Ishikawa (cell line): Measurements from ENCODE around the gene DIRAS2.
A peak's percentile ranks its signal among the peaks of the same experiment; 100 is the strongest.

ENCODE experiments used
- CEBPB ChIP-seq: IDR thresholded peaks from 2 replicates; pipeline ENCODE4 v1.6.1; 2012
- CREB1 ChIP-seq: IDR thresholded peaks from 2 replicates; pipeline ENCODE4 v1.6.1; 2012; ENCODE audit warnings: low read depth
- EGR1 ChIP-seq: IDR thresholded peaks from 2 replicates; pipeline ENCODE4 v1.6.1; 2012
- EP300 ChIP-seq: IDR thresholded peaks from 2 replicates; pipeline ENCODE4 v1.6.1; 2012; ENCODE audit warnings: borderline replicate concordance
- FOXM1 ChIP-seq: IDR thresholded peaks from 2 replicates; pipeline ENCODE4 v1.6.1; 2012; ENCODE audit warnings: low read depth, borderline replicate concordance
- NFIC ChIP-seq: IDR thresholded peaks from 2 replicates; pipeline ENCODE4 v1.6.1; 2012
- RAD21 ChIP-seq: IDR thresholded peaks from 2 replicates; pipeline ENCODE4 v1.6.1; 2012; ENCODE audit warnings: low read depth
- TAF1 ChIP-seq: IDR thresholded peaks from 2 replicates; pipeline ENCODE4 v1.6.1; 2012; ENCODE audit warnings: low read depth, mild to moderate bottlenecking
- TEAD4 ChIP-seq: IDR thresholded peaks from 2 replicates; pipeline ENCODE4 v1.6.1; 2012
- YY1 ChIP-seq: IDR thresholded peaks from 2 replicates; pipeline ENCODE4 v1.6.1; 2012; ENCODE audit warnings: low read depth
- TF ChIP-seq, protein P1 (sequence below): IDR thresholded peaks from 2 replicates; pipeline ENCODE4 v1.6.1; 2012
- TF ChIP-seq, protein P2 (sequence below): IDR thresholded peaks from 2 replicates; pipeline ENCODE4 v1.6.1; 2012; ENCODE audit warnings: low read depth, mild to moderate bottlenecking
- TF ChIP-seq, protein P3 (sequence below): IDR thresholded peaks from 2 replicates; pipeline ENCODE4 v1.6.1; 2012

DNA sequence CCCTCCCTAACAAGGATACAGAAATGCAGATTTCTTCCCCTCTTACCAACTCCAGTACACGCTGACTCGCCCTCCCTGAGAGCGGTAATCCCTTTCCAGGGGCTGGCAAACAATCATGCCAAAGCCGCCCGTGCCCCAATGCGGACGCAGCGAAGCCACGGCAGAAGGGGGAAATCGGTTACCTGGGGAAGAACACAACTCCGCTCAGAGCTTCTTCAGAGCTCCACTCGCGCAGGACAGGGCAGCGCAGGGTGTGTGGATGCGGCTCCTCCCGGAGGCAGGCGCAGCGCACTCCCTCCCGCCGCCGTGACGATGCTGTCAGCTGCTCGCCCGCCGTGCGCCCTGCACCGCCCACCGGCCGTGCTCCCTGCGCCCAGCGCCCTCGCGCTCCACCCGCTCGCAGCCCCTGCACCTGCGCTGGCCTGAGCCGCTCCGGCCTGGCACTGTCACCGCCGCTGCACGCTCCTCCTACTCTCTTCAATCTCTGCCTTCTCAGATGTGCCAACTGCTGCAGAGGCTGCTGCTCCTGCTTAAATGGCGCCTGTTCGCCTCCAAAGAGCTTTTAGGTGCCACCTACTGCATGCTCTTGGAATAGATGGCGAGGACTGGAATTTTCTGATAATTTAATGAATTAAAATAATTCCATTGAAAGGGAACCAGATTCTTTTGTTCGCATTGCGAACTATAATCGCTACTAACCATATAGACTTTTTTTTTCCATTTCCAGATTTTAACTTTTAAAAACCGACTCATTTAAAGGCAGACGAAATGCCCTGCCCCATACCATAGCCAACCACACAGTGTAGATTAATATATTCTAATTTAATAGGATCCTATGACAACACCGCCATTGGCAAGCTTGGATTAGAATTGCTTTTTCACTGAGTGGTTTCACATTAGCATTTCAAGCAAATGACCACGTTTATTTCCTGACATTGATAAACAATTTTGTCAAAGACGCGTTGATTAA is at the start of gene DIRAS2:
- TF ChIP-seq, protein P1, sequence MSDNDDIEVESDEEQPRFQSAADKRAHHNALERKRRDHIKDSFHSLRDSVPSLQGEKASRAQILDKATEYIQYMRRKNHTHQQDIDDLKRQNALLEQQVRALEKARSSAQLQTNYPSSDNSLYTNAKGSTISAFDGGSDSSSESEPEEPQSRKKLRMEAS, result peak; percentile 80; the same call in 1 of the 2 replicates
- TF ChIP-seq EGR1, result no peak
- no peak for TF ChIP-seq TAF1
- TF ChIP-seq RAD21, result peak; percentile 64
- 0 out of 2 replicates have a peak, but pooled peaks have one; percentile 33 for TF ChIP-seq EP300
- no peak for TF ChIP-seq TEAD4
- no peak for TF ChIP-seq CREB1
- TF ChIP-seq, protein P2, sequence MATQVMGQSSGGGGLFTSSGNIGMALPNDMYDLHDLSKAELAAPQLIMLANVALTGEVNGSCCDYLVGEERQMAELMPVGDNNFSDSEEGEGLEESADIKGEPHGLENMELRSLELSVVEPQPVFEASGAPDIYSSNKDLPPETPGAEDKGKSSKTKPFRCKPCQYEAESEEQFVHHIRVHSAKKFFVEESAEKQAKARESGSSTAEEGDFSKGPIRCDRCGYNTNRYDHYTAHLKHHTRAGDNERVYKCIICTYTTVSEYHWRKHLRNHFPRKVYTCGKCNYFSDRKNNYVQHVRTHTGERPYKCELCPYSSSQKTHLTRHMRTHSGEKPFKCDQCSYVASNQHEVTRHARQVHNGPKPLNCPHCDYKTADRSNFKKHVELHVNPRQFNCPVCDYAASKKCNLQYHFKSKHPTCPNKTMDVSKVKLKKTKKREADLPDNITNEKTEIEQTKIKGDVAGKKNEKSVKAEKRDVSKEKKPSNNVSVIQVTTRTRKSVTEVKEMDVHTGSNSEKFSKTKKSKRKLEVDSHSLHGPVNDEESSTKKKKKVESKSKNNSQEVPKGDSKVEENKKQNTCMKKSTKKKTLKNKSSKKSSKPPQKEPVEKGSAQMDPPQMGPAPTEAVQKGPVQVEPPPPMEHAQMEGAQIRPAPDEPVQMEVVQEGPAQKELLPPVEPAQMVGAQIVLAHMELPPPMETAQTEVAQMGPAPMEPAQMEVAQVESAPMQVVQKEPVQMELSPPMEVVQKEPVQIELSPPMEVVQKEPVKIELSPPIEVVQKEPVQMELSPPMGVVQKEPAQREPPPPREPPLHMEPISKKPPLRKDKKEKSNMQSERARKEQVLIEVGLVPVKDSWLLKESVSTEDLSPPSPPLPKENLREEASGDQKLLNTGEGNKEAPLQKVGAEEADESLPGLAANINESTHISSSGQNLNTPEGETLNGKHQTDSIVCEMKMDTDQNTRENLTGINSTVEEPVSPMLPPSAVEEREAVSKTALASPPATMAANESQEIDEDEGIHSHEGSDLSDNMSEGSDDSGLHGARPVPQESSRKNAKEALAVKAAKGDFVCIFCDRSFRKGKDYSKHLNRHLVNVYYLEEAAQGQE, result no peak
- peak; percentile 74 for TF ChIP-seq YY1
- TF ChIP-seq FOXM1, result no peak
- TF ChIP-seq, protein P3, sequence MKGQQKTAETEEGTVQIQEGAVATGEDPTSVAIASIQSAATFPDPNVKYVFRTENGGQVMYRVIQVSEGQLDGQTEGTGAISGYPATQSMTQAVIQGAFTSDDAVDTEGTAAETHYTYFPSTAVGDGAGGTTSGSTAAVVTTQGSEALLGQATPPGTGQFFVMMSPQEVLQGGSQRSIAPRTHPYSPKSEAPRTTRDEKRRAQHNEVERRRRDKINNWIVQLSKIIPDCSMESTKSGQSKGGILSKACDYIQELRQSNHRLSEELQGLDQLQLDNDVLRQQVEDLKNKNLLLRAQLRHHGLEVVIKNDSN, result peak; percentile 58; the same call in 1 of the 2 replicates
- TF ChIP-seq NFIC, result no peak; the same call in 1 of the 2 replicates
- TF ChIP-seq CEBPB, result no peak
